SK-MEL-5 (cell line): ENCODE measurements around the gene TINAGL1. TPM values are rescaled to one million over a fixed set of nuclear protein-coding genes. Genes with fewer than 3 reads are reported as not detected.

ENCODE experiments used
- total RNA-seq: library from RNA; depleted of rRNA; stranded (reverse); fragments of >200 nt; shearing (Covaris generic); gene quantifications from 2 replicates; pipeline ENCODE4 v1.2.3, GENCODE V29; 2014; rRNA removed

Gene TINAGL1
- total RNA-seq, 1 experiment from 2014 or later: not detected

Other genes starting within 250 kb of the TINAGL1 start
- gene FABP3, start 203.4 kb upstream of the TINAGL1 start, total RNA-seq: not detected in 2 replicates
- 6.6 and 8.1 TPM in 2 replicates for gene SERINC2, start 163.3 kb upstream of the TINAGL1 start, total RNA-seq
- gene HCRTR1, start 41.2 kb downstream of the TINAGL1 start, total RNA-seq: not detected in 2 replicates
- 45.7 and 49.4 TPM in 2 replicates for gene PEF1, start 68.4 kb downstream of the TINAGL1 start, total RNA-seq
- 5.6 and 6.7 TPM in 2 replicates for gene COL16A1, start 127.5 kb downstream of the TINAGL1 start, total RNA-seq
- 4.2 and 4.4 TPM in 2 replicates for gene ADGRB2, start 187.8 kb downstream of the TINAGL1 start, total RNA-seq
- gene SPOCD1, start 239.5 kb downstream of the TINAGL1 start, total RNA-seq: 1.4 and 1.5 TPM in 2 replicates